GM12878 (cell line): ENCODE results near the gene ABRACL. TPM values are rescaled to one million over a fixed set of nuclear protein-coding genes. Genes with fewer than 3 reads are reported as not detected.
A peak's percentile ranks its signal among the peaks of the same experiment; 100 is the strongest.

Experiments used
- ATAC-seq: fragments of 200-7000 bp; cut with Tn5 transposase; 3 replicates; pipeline ENCODE4 v1.9.1; 2020; ENCODE audit warnings: mild to moderate bottlenecking, moderate library complexity
- BruUV-seq: library from RNA; stranded (reverse); fragments of 400-500 nt; replicated peaks from 2 replicates; lab custom pipeline; 2021; lab: Mats Ljungman, UMichigan
- CTCF ChIA-PET: fragments of 300-600 bp; sonication (Branson Sonifier 250); formaldehyde crosslinking; extraction: SDS; loops from one replicate; lab custom pipeline; 2021; ENCODE audit warnings: inconsistent platforms; lab: Yijun Ruan, JAX
- POLR2A ChIA-PET: fragments of 350-600 bp; formaldehyde crosslinking; extraction: SDS; loops from one replicate; lab custom pipeline; 2021; ENCODE audit warnings: inconsistent platforms; lab: Charles Lee
- RAD21 ChIA-PET: fragments of 300-600 bp; sonication (Branson Sonifier 250); formaldehyde crosslinking; loops from one replicate; lab custom pipeline; 2023; ENCODE audit warnings: antibody characterized with exemption; ENCODE audit not compliant: unreplicated experiment; lab: Charles Lee
- SMC1A ChIA-PET: fragments of 300-600 bp; sonication (Branson Sonifier 250); formaldehyde crosslinking; loops from one replicate; lab custom pipeline; 2023; ENCODE audit not compliant: unreplicated experiment, uncharacterized antibody; lab: Charles Lee
- DNase-seq: peaks from one replicate; pipeline ENCODE4 v3.0.0-alpha.2; 2011; ENCODE audit warnings: low read depth, low spot score
- FAIRE-seq: peaks from 3 replicates; lab custom pipeline; 2011; peaks lifted over from hg19 to GRCh38; lab: Jason Lieb, UNC
- H2AFZ ChIP-seq: 2 replicates; pipeline ENCODE4 v1.6.0; 2011; ENCODE audit warnings: low read depth, low read length, control low read depth; ENCODE audit not compliant: control insufficient read depth
- H3K27ac ChIP-seq: 2 replicates; pipeline ENCODE4 v1.5.1; 2011; ENCODE audit warnings: control low read depth; ENCODE audit not compliant: control insufficient read depth, insufficient read depth
- H3K27me3 ChIP-seq, 2 experiments: replicated peaks in 1 of 2; 2 replicates each; pipeline versions ENCODE4 v1.6.0 to v1.6.1; 2011; ENCODE audit warnings: low read length in 1 of 2; ENCODE audit not compliant: control insufficient read depth in 2 of 2, insufficient read depth in 2 of 2
- H3K36me3 ChIP-seq, 2 experiments: 2 replicates each; pipeline ENCODE4 v1.5.1; 2011; ENCODE audit warnings: low read length in 1 of 2; ENCODE audit not compliant: control insufficient read depth in 2 of 2, insufficient read depth in 2 of 2
- H3K4me1 ChIP-seq: 2 replicates; pipeline ENCODE4 v1.6.1; 2011; ENCODE audit warnings: mild to moderate bottlenecking, low read length, moderate library complexity, mixed read lengths; ENCODE audit not compliant: control insufficient read depth, insufficient read depth
- H3K4me2 ChIP-seq: 2 replicates; pipeline ENCODE4 v1.6.0; 2011; ENCODE audit warnings: control low read depth; ENCODE audit not compliant: control insufficient read depth, insufficient read depth
- H3K4me3 ChIP-seq: fragments of 200-600 bp; sonication (generic); 2 replicates; pipeline ENCODE4 v1.5.1; 2016
- H3K79me2 ChIP-seq: 2 replicates; pipeline ENCODE4 v1.6.0; 2011; ENCODE audit warnings: low read length; ENCODE audit not compliant: control insufficient read depth, insufficient read depth
- H3K9ac ChIP-seq: 2 replicates; pipeline ENCODE4 v1.8.0; 2011; ENCODE audit warnings: low read length, control low read depth, mixed read lengths; ENCODE audit not compliant: control insufficient read depth, insufficient read depth
- H3K9me3 ChIP-seq: replicated peaks from 3 replicates; pipeline ENCODE4 v1.5.1; 2011; ENCODE audit warnings: mild to moderate bottlenecking, low read length; ENCODE audit not compliant: control insufficient read depth, insufficient read depth
- H4K20me1 ChIP-seq: 2 replicates; pipeline ENCODE4 v1.6.0; 2011; ENCODE audit not compliant: control insufficient read depth, insufficient read depth
- CHD2 ChIP-seq: IDR thresholded peaks from 2 replicates; pipeline ENCODE4 v1.6.1; 2011; ENCODE audit warnings: low read depth, low read length, improper control_type of control experiment, borderline replicate concordance
- CREM ChIP-seq: IDR thresholded peaks from 2 replicates; pipeline ENCODE4 v1.6.1; 2014; ENCODE audit warnings: antibody characterized with exemption, low read depth
- EGR1 ChIP-seq, 2 experiments: IDR thresholded peaks; 1 replicate in 1 of 2; 2 replicates in 1 of 2; pipeline ENCODE4 v1.6.1; 2011 to 2012; ENCODE audit warnings: low read depth in 2 of 2, low read length in 2 of 2, borderline replicate concordance in 1 of 2, mild to moderate bottlenecking in 1 of 2, moderate library complexity in 1 of 2
- HDAC6 ChIP-seq: fragments of 200-600 bp; sonication (generic); IDR thresholded peaks from one replicate; pipeline ENCODE4 v1.8.0; 2017; ENCODE audit warnings: antibody characterized with exemption; ENCODE audit not compliant: unreplicated experiment
- SPI1 ChIP-seq: IDR thresholded peaks from 2 replicates; pipeline ENCODE4 v1.6.1; 2011; ENCODE audit warnings: low read depth, mild to moderate bottlenecking, low read length, moderate library complexity, borderline replicate concordance; ENCODE audit not compliant: insufficient read depth
- SREBF1 ChIP-seq: IDR thresholded peaks from 2 replicates; pipeline ENCODE4 v1.6.1; 2012; ENCODE audit warnings: mild to moderate bottlenecking, low read length
- TARDBP ChIP-seq: IDR thresholded peaks from 2 replicates; pipeline ENCODE4 v1.6.1; 2016; ENCODE audit warnings: borderline replicate concordance
- TBL1XR1 ChIP-seq: IDR thresholded peaks from 2 replicates; pipeline ENCODE4 v1.6.1; 2012; ENCODE audit warnings: low read depth, low read length, improper control_type of control experiment
- YY1 ChIP-seq: IDR thresholded peaks from 2 replicates; pipeline ENCODE4 v1.6.1; 2011; ENCODE audit warnings: low read depth, mild to moderate bottlenecking, low read length
- WGBS: methylation state at CpG from one replicate; pipeline ENCODE4 v1.1.6; 2016; ENCODE audit warnings: low lambda C conversion rate; ENCODE audit not compliant: insufficient replicate concordance, insufficient coverage; ENCODE audit errors: missing lambda C conversion rate; 5-methylcytosine and 5-hydroxymethylcytosine counted together
- in situ Hi-C: fragments of 300-500 bp; cut with MboI; formaldehyde crosslinking; loops from 9 replicates; pipeline ENCODE4 v1.14.3; 2018; ENCODE audit warnings: mixed read lengths
- intact Hi-C: fragments of 100-400 bp; cut with micrococcal nuclease; formaldehyde crosslinking; loops from one replicate; pipeline ENCODE4 v1.14.2; 2022; ENCODE audit not compliant: unreplicated experiment
- polyA plus RNA-seq, 11 experiments: library from polyadenylated mRNA; depleted of rRNA in 4 of 11; unstranded in 6 of 11; stranded (reverse) in 5 of 11; fragments of >200 nt; fragmentation: Nextera tagmentation in 4 of 11; fragmentation: Illumina TruSeq in 1 of 11; extraction: Ambion mirVana in 4 of 11; extraction: Trizol in 1 of 11; gene quantifications; 1 replicate in 1 of 11; 2 replicates in 10 of 11; pipeline versions ENCODE4 v1.2.1 to v1.2.3, GENCODE V29; 2011 to 2016; ENCODE audit warnings: inconsistent platforms in 2 of 11, missing spikeins in 2 of 11, low read depth in 1 of 11
- total RNA-seq, 4 experiments: library from RNA; depleted of rRNA in 3 of 4; stranded (reverse); fragments of >200 nt in 3 of 4; fragmentation: Illumina TruSeq in 1 of 4; extraction: Trizol in 1 of 4; gene quantifications; 2 replicates each; pipeline versions ENCODE4 v1.2.1 to v1.2.3, GENCODE V29; 2013 to 2021
- TF ChIP-seq, protein P1 (sequence below): IDR thresholded peaks from 2 replicates; pipeline ENCODE4 v1.6.1; 2012; ENCODE audit warnings: low read depth, low read length, improper control_type of control experiment

The ABRACL gene
- total and polyA plus RNA-seq, 10 of the 15 experiments (the other 5 are each of a cell fraction or from before 2014, with no cell fraction given): 111 to 647 (median 192) TPM

GRCh38 chr6:139003751-139004150, 24.8 kb upstream of the ABRACL start:
- Histone ChIP-seq H3K9ac (no peak overlapping the region), H3K4me1 (no peaks in the 10 kb centered on the region), H3K9me3 (no peaks in the 10 kb centered on the region), H4K20me1 (no peaks in the 10 kb centered on the region), H2AFZ (no peak overlapping the region), H3K36me3 (no peaks in the 10 kb centered on the region), H3K27me3 (no peaks in the 10 kb centered on the region), H3K4me2 (no peak overlapping the region), H3K4me3 (no peak overlapping the region), H3K79me2 (no peaks in the 10 kb centered on the region), H3K27ac (no peak overlapping the region)
- in situ Hi-C loops: no loop called here
- CTCF ChIA-PET: no interaction called here
- POLR2A ChIA-PET: no interaction called here
- DNase-seq (no peak), FAIRE-seq (no peak), ATAC-seq (no peak)
- intact Hi-C loops: no loop called here
- SMC1A ChIA-PET: interaction anchor here (1.1 to 1.3 kb wide), 2 partner anchors 12 to 14 kb away, joined by 4 read pairs; no protein-coding TSS in a partner anchor
- no TSS peak for BruUV-seq
- TF ChIP-seq YY1 (no peak), SPI1 (peak; percentile 77)
- RAD21 ChIA-PET: interaction anchor here (1.1 kb wide), 1 partner anchor 361 kb away, joined by 3 read pairs; no protein-coding TSS in a partner anchor

GRCh38 chr6:139006477-139006876, 22.1 kb upstream of the ABRACL start:
- BruUV-seq: no TSS peak
- H3K27me3 ChIP-seq: no peaks in the 10 kb centered on the region
- no peak overlapping the region for H3K4me3 ChIP-seq
- 56% methylated on average over 3 of the region's 3 CpGs for WGBS
- TF ChIP-seq SREBF1: no peak
- no peak for TF ChIP-seq CREM
- TF ChIP-seq EGR1 (IDR thresholded peaks at IDR 0.05; ENCODE audit: borderline replicate concordance in 1 of 2, low read depth in 2 of 2, low read length in 2 of 2): no peak
- TF ChIP-seq CHD2: no peak
- no peak for TF ChIP-seq HDAC6
- TF ChIP-seq TBL1XR1: no peak
- TF ChIP-seq, protein P1, sequence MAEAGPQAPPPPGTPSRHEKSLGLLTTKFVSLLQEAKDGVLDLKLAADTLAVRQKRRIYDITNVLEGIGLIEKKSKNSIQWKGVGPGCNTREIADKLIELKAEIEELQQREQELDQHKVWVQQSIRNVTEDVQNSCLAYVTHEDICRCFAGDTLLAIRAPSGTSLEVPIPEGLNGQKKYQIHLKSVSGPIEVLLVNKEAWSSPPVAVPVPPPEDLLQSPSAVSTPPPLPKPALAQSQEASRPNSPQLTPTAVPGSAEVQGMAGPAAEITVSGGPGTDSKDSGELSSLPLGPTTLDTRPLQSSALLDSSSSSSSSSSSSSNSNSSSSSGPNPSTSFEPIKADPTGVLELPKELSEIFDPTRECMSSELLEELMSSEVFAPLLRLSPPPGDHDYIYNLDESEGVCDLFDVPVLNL: no peak
- no peak for TF ChIP-seq TARDBP
- ChIA-PET POLR2A (no interaction called here), RAD21 (no interaction called here), SMC1A (interaction anchor here (0.9 kb wide), 1 partner anchor 11 kb away, joined by 5 read pairs; no protein-coding TSS in a partner anchor), CTCF (no interaction called here)
- H3K36me3 ChIP-seq: no peaks in the 10 kb centered on the region
- no peak overlapping the region for H3K9ac ChIP-seq
- no peaks in the 10 kb centered on the region for H3K79me2 ChIP-seq
- no peak overlapping the region for H3K4me2 ChIP-seq
- in situ Hi-C loops: no loop called here
- H3K4me1 ChIP-seq: no peaks in the 10 kb centered on the region
- no peak for DNase-seq
- ATAC-seq: no peak
- no peak overlapping the region for H2AFZ ChIP-seq
- H4K20me1 ChIP-seq: no peaks in the 10 kb centered on the region
- no peak overlapping the region for H3K27ac ChIP-seq
- intact Hi-C loops: no loop called here
- FAIRE-seq: no peak
- H3K9me3 ChIP-seq: no peaks in the 10 kb centered on the region
